Esophagus squamous epithelium (tissue), 5 donors: ENCODE data around the gene SRGAP1. TPM values are rescaled to one million over a fixed set of nuclear protein-coding genes. Genes with fewer than 3 reads are reported as not detected.

ENCODE experiments used
- DNase-seq: peaks from one replicate; lab custom pipeline; 2025; lab: John Stamatoyannopoulos, UW
- H3K27ac ChIP-seq, 4 donors: fragments of 200-600 bp; sonication (generic); one replicate each; pipeline ENCODE4 v1.5.1; 2016 to 2019; ENCODE audit warnings: mild to moderate bottlenecking in 1 of 4
- H3K27me3 ChIP-seq, 4 donors: fragments of 200-600 bp; sonication (generic); 1 replicate in 3 of 4; 2 replicates in 1 of 4; pipeline versions ENCODE4 v1.5.1 to v1.6.0; 2017 to 2021; ENCODE audit warnings: antibody characterized with exemption in 1 of 4
- H3K36me3 ChIP-seq, 3 donors: fragments of 200-600 bp; sonication (generic); one replicate each; pipeline ENCODE4 v1.5.1; 2016 to 2019
- H3K4me1 ChIP-seq, 3 donors: fragments of 200-600 bp; sonication (generic); one replicate each; pipeline ENCODE4 v1.5.1; 2017 to 2019
- H3K4me3 ChIP-seq, 4 donors: fragments of 200-600 bp; sonication (generic); 1 replicate in 3 of 4; 2 replicates in 1 of 4; pipeline ENCODE4 v1.5.1; 2016 to 2019; ENCODE audit warnings: mild to moderate bottlenecking in 2 of 4, moderate library complexity in 1 of 4
- H3K9me3 ChIP-seq, 3 donors: fragments of 200-600 bp; sonication (generic); one replicate each; pipeline ENCODE4 v1.5.1; 2016 to 2019
- POLR2A ChIP-seq, 4 donors: fragments of 450-650 bp; IDR thresholded peaks; one replicate each; pipeline ENCODE4 v1.6.1; 2017; ENCODE audit warnings: antibody characterized with exemption in 4 of 4, mild to moderate bottlenecking in 4 of 4, moderate library complexity in 3 of 4
- WGBS, 2 donors: methylation state at CpG; one replicate each; pipeline ENCODE4 v1.1.5; 2018; 5-methylcytosine and 5-hydroxymethylcytosine counted together
- intact Hi-C: fragments of 100-400 bp; cut with DNase I; formaldehyde crosslinking; loops from one replicate; pipeline ENCODE4 v1.15.0; 2022
- total RNA-seq, 4 donors: library from RNA; depleted of rRNA; stranded (reverse); fragments of >200 nt; gene quantifications; one replicate each; pipeline ENCODE4 v1.1.0, GENCODE V29; 2016
- TF ChIP-seq, protein P1 (sequence below), 6 experiments: fragments of 450-650 bp in 4 of 6; fragments of 200-600 bp in 2 of 6; sonication (generic) in 2 of 6; IDR thresholded peaks; one replicate each; pipeline ENCODE4 v1.5.1; 2016 to 2019; ENCODE audit warnings: antibody characterized with exemption in 6 of 6, mild to moderate bottlenecking in 4 of 6, moderate library complexity in 4 of 6
- donor health status: DM: yes; HTN: yes; CAD: no.

SRGAP1 gene
- total RNA-seq, 4 donors from 2014 or later = 2.0 to 5.3 (median 3.6) TPM

DNA sequence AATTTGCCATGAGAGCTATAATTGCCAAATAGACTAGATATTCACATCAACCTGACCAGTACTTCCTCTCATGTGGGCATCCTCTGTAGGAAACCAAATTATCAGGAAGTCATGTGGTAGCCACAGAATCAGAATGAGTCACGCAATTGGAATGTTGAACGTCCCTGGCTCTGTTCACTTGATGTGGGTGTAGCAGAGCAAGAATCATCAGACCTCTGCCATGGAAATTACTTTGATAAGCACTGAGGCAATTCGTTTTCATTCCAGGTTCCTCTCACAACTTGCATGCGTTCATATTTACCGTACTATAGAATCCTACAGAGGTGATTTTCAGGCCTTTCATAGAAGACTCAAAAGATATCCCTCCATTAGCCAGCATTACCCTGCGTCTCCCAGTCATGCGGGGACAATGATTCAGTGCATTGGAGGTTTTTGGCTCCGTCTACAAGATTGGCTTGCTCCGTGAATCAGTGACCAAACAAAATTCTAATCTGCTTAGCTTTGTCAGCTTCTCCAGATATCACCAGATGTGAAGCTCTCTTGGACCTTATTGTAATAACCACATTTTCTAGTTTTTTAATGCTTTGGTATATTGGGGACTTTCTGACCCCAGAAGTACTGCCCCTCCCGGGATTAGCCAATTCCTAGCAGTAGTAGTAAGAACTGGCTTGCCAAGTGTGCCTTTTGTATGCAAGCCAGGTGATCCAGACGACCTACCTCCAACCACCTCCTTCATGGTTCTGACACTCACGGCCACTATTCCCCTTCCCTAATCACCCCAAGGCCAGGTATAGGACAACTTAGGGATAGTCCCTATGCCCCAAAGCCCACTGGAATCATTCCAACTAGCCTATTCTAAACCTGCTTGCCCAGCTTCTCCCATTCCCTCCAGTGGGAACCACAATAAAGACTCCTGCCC is 244.2 kb downstream of the SRGAP1 start:
- TF ChIP-seq, protein P1, sequence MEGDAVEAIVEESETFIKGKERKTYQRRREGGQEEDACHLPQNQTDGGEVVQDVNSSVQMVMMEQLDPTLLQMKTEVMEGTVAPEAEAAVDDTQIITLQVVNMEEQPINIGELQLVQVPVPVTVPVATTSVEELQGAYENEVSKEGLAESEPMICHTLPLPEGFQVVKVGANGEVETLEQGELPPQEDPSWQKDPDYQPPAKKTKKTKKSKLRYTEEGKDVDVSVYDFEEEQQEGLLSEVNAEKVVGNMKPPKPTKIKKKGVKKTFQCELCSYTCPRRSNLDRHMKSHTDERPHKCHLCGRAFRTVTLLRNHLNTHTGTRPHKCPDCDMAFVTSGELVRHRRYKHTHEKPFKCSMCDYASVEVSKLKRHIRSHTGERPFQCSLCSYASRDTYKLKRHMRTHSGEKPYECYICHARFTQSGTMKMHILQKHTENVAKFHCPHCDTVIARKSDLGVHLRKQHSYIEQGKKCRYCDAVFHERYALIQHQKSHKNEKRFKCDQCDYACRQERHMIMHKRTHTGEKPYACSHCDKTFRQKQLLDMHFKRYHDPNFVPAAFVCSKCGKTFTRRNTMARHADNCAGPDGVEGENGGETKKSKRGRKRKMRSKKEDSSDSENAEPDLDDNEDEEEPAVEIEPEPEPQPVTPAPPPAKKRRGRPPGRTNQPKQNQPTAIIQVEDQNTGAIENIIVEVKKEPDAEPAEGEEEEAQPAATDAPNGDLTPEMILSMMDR (IDR thresholded peaks at IDR 0.05) = no peak
- TF ChIP-seq POLR2A (IDR thresholded peaks at IDR 0.05) = no peak
- H3K27me3 ChIP-seq = no peaks in the 10 kb centered on the region
- H3K4me3 ChIP-seq = peak overlapping the region in 2 of 4 donors; percentile 6 to 35
- intact Hi-C loops = no loop called here
- peak overlapping the region; percentile 80 to 88 (median 83) for H3K27ac ChIP-seq
- H3K4me1 ChIP-seq = peaks cover 6 to 56% (median 14%) of the 10 kb centered on the region in 3 donors
- peak; percentile 2 for DNase-seq
- no peaks in the 10 kb centered on the region for H3K9me3 ChIP-seq
- 17 to 23% methylated on average over 12 of the region's 12 CpGs for WGBS, 2 donors
- H3K36me3 ChIP-seq = no peaks in the 10 kb centered on the region

DNA sequence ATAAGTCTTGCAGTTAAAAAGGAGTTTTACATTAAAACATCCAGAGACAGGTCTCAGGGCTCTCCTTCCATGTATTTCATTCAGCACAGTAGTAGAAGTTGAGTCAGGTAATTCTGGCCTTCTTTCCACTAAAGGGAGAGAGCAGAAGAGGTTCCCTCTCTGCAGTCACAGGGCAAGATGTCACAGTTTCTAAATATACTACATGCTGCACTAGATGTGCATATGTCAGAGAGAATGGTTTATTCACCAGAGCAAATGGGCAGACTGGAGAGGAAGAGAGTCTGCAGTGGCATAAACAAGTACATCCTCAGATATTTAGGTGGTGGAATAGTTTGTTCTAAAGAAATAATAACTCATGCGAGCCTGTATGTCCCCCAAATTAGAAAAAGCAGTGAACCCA is 245.5 kb downstream of the SRGAP1 start:
- intact Hi-C loops = loop anchor here (10.0 kb wide), 1 partner anchor 245 kb away; the partner anchor contains the start of gene SRGAP1
- no peak overlapping the region for H3K4me3 ChIP-seq
- peak overlapping the region in 1 of 4 donors; percentile 80 for H3K27ac ChIP-seq
- 69 to 88% methylated on average over 1 of the region's 1 CpG for WGBS, 2 donors
- no peaks in the 10 kb centered on the region for H3K9me3 ChIP-seq
- no peaks in the 10 kb centered on the region for H3K27me3 ChIP-seq
- TF ChIP-seq, protein P1 (IDR thresholded peaks at IDR 0.05) = no peak
- TF ChIP-seq POLR2A (IDR thresholded peaks at IDR 0.05) = no peak
- DNase-seq = no peak
- H3K4me1 ChIP-seq = peaks cover 6 to 50% (median 13%) of the 10 kb centered on the region in 3 donors
- no peaks in the 10 kb centered on the region for H3K36me3 ChIP-seq

DNA sequence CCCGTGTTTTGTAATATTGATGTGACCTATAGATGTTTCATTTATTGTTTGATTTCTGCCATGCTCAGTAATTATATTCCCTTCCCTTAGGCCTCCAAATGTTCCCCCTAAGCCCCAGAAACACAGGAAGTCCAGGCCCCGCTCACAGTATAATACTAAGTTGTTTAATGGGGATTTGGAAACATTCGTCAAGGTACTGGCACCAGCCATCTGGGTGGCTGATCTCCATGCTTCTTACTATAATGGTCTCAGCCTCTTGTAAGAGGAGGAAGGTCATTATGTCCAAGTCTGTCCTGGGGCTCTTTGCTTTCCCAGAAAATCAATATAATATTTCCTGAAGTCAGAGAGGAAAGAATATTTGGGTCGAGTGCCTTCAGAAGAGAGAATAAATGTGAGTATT is 246.7 kb downstream of the SRGAP1 start:
- Histone ChIP-seq H3K36me3 (no peaks in the 10 kb centered on the region), H3K27me3 (no peaks in the 10 kb centered on the region), H3K27ac (no peak overlapping the region), H3K4me1 (peaks cover 6 to 41% (median 13%) of the 10 kb centered on the region in 3 donors), H3K9me3 (no peaks in the 10 kb centered on the region), H3K4me3 (no peak overlapping the region)
- TF ChIP-seq POLR2A (IDR thresholded peaks at IDR 0.05) = no peak
- TF ChIP-seq, protein P1 (IDR thresholded peaks at IDR 0.05) = no peak
- 78 to 83% methylated on average over 4 of the region's 4 CpGs for WGBS, 2 donors
- no peak for DNase-seq
- intact Hi-C loops = loop anchor here (10.0 kb wide), 1 partner anchor 246 kb away; the partner anchor contains the start of gene SRGAP1

DNA sequence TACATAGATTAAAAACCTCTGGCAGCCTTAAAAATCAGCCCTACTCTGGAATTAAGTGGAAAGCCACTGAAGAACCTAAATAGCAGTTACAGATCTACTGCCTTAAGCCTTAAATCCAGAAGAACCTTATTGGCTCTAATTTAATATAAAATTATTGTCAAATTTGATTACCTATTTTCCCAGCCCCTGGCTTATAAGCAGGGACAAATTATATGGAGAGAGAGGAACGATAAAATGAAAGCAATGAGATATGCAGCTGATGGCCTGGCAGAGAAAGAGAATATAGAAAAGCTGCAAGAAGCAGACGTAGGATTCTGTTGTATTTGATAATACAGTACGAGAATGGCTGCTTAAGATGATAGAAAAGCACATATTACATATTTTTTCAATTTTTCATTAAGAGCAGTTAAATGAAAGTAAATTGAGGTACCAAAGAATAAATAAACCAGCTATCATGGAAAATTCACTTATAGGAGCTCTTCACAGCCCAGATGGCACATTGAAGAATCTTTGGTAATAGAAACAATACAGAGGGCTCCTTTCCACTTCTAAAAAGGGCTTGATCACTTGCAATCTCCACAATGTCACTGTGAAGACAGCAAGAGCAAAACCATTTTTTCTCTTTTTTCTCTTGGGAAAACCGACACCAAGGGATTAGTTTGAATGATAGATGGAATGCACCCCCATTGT is 248.2 kb downstream of the SRGAP1 start:
- WGBS, 2 donors = 86 to 95% methylated on average over 4 of the region's 4 CpGs
- Histone ChIP-seq H3K27me3 (no peaks in the 10 kb centered on the region), H3K4me3 (no peak overlapping the region), H3K27ac (no peak overlapping the region), H3K4me1 (peaks cover 6 to 26% (median 13%) of the 10 kb centered on the region in 3 donors), H3K36me3 (no peaks in the 10 kb centered on the region), H3K9me3 (no peaks in the 10 kb centered on the region)
- no peak for DNase-seq
- intact Hi-C loops = loop anchor here (10.0 kb wide), 1 partner anchor 248 kb away; the partner anchor contains the start of gene SRGAP1
- no peak for TF ChIP-seq POLR2A (IDR thresholded peaks at IDR 0.05)
- TF ChIP-seq, protein P1 (IDR thresholded peaks at IDR 0.05) = no peak
